ENCODE results near the gene NIT1. TPM values are rescaled to one million over a fixed set of nuclear protein-coding genes. Genes with fewer than 3 reads are reported as not detected.

Gene NIT1
- total RNA-seq, 1 experiment from 2014 or later: 39.6 TPM

DNA sequence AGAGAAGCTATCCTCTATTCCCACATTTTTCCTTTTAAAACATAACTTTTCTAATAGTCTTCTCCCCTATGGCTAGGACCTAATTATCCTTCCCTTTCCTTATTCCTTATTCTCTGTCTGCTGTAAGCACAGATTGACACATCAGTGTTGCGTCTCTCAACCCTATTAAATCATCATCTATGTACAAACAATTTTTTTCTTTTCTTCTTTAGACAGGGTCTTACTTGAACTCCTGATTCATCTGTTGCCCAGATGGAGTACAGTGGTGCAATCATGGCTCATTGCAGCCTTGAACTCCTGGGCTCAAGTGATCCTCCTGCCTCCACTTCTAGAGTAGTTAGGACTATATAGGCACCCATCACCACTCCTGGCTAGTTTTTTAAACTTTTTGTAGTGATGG is 11.5 kb upstream of the NIT1 start:
- TF ChIP-seq, protein P1, sequence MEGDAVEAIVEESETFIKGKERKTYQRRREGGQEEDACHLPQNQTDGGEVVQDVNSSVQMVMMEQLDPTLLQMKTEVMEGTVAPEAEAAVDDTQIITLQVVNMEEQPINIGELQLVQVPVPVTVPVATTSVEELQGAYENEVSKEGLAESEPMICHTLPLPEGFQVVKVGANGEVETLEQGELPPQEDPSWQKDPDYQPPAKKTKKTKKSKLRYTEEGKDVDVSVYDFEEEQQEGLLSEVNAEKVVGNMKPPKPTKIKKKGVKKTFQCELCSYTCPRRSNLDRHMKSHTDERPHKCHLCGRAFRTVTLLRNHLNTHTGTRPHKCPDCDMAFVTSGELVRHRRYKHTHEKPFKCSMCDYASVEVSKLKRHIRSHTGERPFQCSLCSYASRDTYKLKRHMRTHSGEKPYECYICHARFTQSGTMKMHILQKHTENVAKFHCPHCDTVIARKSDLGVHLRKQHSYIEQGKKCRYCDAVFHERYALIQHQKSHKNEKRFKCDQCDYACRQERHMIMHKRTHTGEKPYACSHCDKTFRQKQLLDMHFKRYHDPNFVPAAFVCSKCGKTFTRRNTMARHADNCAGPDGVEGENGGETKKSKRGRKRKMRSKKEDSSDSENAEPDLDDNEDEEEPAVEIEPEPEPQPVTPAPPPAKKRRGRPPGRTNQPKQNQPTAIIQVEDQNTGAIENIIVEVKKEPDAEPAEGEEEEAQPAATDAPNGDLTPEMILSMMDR (conservative IDR thresholded peaks at IDR 0.05): no peak
- Histone ChIP-seq H3K4ac (ENCODE audit: low read depth, low read length) (no peak overlapping the region), H3K27me3 (ENCODE audit: insufficient read depth, low read length) (no peaks in the 10 kb centered on the region), H3T11ph (ENCODE audit: low read length) (no peak overlapping the region), H3K27ac (ENCODE audit: insufficient read length, low read depth, low read length) (no peak overlapping the region), H3K18ac (ENCODE audit: insufficient read length, low read depth, low read length) (no peak overlapping the region), H3K9ac (ENCODE audit: extremely low read depth, insufficient read length, low read length) (no peak overlapping the region), H4K8ac (replicated peaks; ENCODE audit: insufficient read length, low read depth, low read length) (no peak overlapping the region), H2BK20ac (ENCODE audit: low read depth, low read length, poor library complexity, severe bottlenecking) (no peak overlapping the region), H4K20me1 (ENCODE audit: control insufficient read depth, insufficient read depth, insufficient read length) (no peaks in the 10 kb centered on the region), H2AK5ac (ENCODE audit: insufficient read length, low read length) (no peak overlapping the region), H2BK5ac (ENCODE audit: insufficient read length, low read length) (no peak overlapping the region), H3K79me2 (ENCODE audit: insufficient read depth, low read length) (peaks cover 1% of the 10 kb centered on the region; the same call in 1 of the 2 replicates), H3K4me2 (ENCODE audit: insufficient read depth, insufficient read length, low read length) (no peak overlapping the region), H2AFZ (ENCODE audit: low read length) (no peak overlapping the region), H3K79me1 (ENCODE audit: insufficient read depth, low read depth, low read length, poor library complexity, severe bottlenecking) (peaks cover 7% of the 10 kb centered on the region), H3K9me3 (ENCODE audit: control insufficient read depth, low read depth, low read length) (no peaks in the 10 kb centered on the region), H2BK12ac (ENCODE audit: insufficient read length, low read depth, low read length) (no peak overlapping the region), H2BK15ac (ENCODE audit: low read depth, low read length) (no peak overlapping the region), H3K23me2 (ENCODE audit: insufficient read length, low read depth, low read length, poor library complexity, severe bottlenecking) (no peaks in the 10 kb centered on the region), H4K5ac (ENCODE audit: insufficient read length, low read depth, low read length) (no peak overlapping the region), H3K56ac (ENCODE audit: insufficient read length, low read depth, low read length) (no peak overlapping the region), H4K91ac (ENCODE audit: insufficient read length, low read depth, low read length) (no peak overlapping the region), H3K4me1 (ENCODE audit: insufficient read depth, low read length) (no peaks in the 10 kb centered on the region), H3K14ac (ENCODE audit: insufficient read depth, low read length) (no peak overlapping the region), H3K23ac (ENCODE audit: insufficient read length, low read depth, low read length) (no peak overlapping the region), H2BK120ac (ENCODE audit: low read depth, low read length, poor library complexity, severe bottlenecking) (no peak overlapping the region)
- H3K27me3 Mint-ChIP-seq (ENCODE audit: low read depth): no peaks in the 10 kb centered on the region
- H3K36me3 Mint-ChIP-seq (ENCODE audit: insufficient read depth in 1 of 3, low read depth in 3 of 3): peaks cover 4 to 19% (median 16%) of the 10 kb centered on the region in 3 experiments
- DNase-seq: no peak
- WGBS (ENCODE audit: extremely low coverage, insufficient read length, low lambda C conversion rate): no CpG with 5 or more reads among the region's 1 CpG
- H3K4me1 Mint-ChIP-seq: no peaks in the 10 kb centered on the region
- no peak overlapping the region for H3K27ac Mint-ChIP-seq
- no peaks in the 10 kb centered on the region for H3K9me3 Mint-ChIP-seq
- no peak overlapping the region for H3K4me3 Mint-ChIP-seq
